ENCODE results near the gene SEZ6. TPM values are rescaled to one million over a fixed set of nuclear protein-coding genes. Genes with fewer than 3 reads are reported as not detected.

The SEZ6 gene
- total RNA-seq, 2 donors from 2014 or later = 0.35 TPM; not detected in 1

- no peaks in the 10 kb centered on the region for H3K27me3 ChIP-seq
- no peak overlapping the region for H3K27ac ChIP-seq
- no peak for DNase-seq (ENCODE audit: low spot score)
- H3K4me1 ChIP-seq = peaks cover 0 to 26% of the 10 kb centered on the region in 2 donors
- peaks cover 0 to 6% of the 10 kb centered on the region in 2 donors for H3K9me3 ChIP-seq
- H3K36me3 ChIP-seq = peaks cover 12% of the 10 kb centered on the region
- no peak overlapping the region for H3K4me3 ChIP-seq
- TF ChIP-seq, protein P1, sequence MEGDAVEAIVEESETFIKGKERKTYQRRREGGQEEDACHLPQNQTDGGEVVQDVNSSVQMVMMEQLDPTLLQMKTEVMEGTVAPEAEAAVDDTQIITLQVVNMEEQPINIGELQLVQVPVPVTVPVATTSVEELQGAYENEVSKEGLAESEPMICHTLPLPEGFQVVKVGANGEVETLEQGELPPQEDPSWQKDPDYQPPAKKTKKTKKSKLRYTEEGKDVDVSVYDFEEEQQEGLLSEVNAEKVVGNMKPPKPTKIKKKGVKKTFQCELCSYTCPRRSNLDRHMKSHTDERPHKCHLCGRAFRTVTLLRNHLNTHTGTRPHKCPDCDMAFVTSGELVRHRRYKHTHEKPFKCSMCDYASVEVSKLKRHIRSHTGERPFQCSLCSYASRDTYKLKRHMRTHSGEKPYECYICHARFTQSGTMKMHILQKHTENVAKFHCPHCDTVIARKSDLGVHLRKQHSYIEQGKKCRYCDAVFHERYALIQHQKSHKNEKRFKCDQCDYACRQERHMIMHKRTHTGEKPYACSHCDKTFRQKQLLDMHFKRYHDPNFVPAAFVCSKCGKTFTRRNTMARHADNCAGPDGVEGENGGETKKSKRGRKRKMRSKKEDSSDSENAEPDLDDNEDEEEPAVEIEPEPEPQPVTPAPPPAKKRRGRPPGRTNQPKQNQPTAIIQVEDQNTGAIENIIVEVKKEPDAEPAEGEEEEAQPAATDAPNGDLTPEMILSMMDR (IDR thresholded peaks at IDR 0.05) = no peak
These were observed 76.0 kb downstream of the SEZ6 start for GRCh38 chr17:28929787-28930186.

GRCh38 chr17:28928061-28928460 is 77.8 kb downstream of the SEZ6 start:
- peaks cover 23% of the 10 kb centered on the region for H3K36me3 ChIP-seq
- H3K27me3 ChIP-seq = no peaks in the 10 kb centered on the region
- H3K9me3 ChIP-seq = peaks cover 0 to 6% of the 10 kb centered on the region in 2 donors
- TF ChIP-seq, protein P1 (IDR thresholded peaks at IDR 0.05) = no peak
- H3K27ac ChIP-seq = no peak overlapping the region
- no peak for DNase-seq (ENCODE audit: low spot score)
- H3K4me1 ChIP-seq = peaks cover 0 to 26% of the 10 kb centered on the region in 2 donors
- no peak overlapping the region for H3K4me3 ChIP-seq

DNA sequence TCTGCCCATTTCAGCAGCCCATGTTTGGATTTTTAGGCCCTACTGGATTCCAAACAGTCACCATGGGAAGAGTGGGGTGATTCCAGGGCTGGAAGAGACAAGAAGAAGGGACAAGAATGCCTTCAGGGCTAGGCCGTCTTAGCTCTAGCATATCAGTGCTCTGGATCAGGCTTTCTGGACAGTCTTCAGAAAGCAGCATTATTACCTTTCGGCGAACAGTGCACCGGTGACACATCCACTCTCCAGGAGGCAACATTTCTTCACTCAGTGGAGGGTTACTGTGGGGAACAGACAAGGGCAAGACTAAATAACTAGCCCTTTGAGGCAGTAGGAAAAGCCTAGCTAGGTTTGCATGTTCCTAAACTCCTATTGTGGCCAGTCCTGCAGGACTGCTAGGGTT is 79.0 kb downstream of the SEZ6 start:
- TF ChIP-seq, protein P1 (IDR thresholded peaks at IDR 0.05) = no peak
- Histone ChIP-seq H3K36me3 (peaks cover 36% of the 10 kb centered on the region), H3K27ac (peak overlapping the region in 1 of 2 donors; percentile 27), H3K4me3 (no peak overlapping the region), H3K4me1 (peaks cover 0 to 26% of the 10 kb centered on the region in 2 donors), H3K9me3 (peaks cover 0 to 6% of the 10 kb centered on the region in 2 donors), H3K27me3 (no peaks in the 10 kb centered on the region)
- no peak for DNase-seq (ENCODE audit: low spot score)

GRCh38 chr17:28926366-28926765 is 79.5 kb downstream of the SEZ6 start:
- Histone ChIP-seq H3K4me1 (peaks cover 0 to 26% of the 10 kb centered on the region in 2 donors), H3K27me3 (no peaks in the 10 kb centered on the region), H3K36me3 (peaks cover 40% of the 10 kb centered on the region), H3K27ac (peak overlapping the region in 1 of 2 donors; percentile 27), H3K9me3 (peaks cover 0 to 6% of the 10 kb centered on the region in 2 donors), H3K4me3 (no peak overlapping the region)
- no peak for DNase-seq (ENCODE audit: low spot score)
- TF ChIP-seq, protein P1 (IDR thresholded peaks at IDR 0.05) = no peak

- no peak for DNase-seq (ENCODE audit: low spot score)
- H3K4me1 ChIP-seq = peaks cover 0 to 26% of the 10 kb centered on the region in 2 donors
- H3K27ac ChIP-seq = no peak overlapping the region
- H3K9me3 ChIP-seq = peaks cover 0 to 6% of the 10 kb centered on the region in 2 donors
- TF ChIP-seq, protein P1 (IDR thresholded peaks at IDR 0.05) = no peak
- no peak overlapping the region for H3K4me3 ChIP-seq
- H3K27me3 ChIP-seq = no peaks in the 10 kb centered on the region
- peaks cover 44% of the 10 kb centered on the region for H3K36me3 ChIP-seq
These were observed 79.9 kb downstream of the SEZ6 start for GRCh38 chr17:28925912-28926365.

DNA sequence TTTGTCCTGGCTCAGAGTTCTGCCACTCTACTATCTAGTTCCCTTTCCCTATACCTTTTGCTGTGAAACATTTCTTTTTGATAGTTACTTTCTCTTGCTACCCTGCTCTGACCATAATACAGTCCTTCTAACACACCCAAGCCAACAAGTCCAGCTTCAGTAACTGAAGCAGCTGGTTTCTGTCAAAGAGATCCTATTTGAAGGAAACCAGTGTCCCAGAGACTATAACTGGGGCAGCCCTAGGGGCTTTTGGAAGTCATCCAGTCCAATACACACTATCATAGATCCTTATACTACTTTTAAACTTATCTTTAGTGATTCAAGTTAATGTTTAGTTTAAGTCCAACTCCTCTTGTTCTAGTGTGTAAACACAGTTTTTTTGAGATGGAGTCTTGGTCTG is 85.6 kb downstream of the SEZ6 start:
- Histone ChIP-seq H3K36me3 (peaks cover 90% of the 10 kb centered on the region), H3K27me3 (no peaks in the 10 kb centered on the region), H3K9me3 (no peaks in the 10 kb centered on the region), H3K4me3 (no peak overlapping the region), H3K4me1 (no peaks in the 10 kb centered on the region), H3K27ac (no peak overlapping the region)
- TF ChIP-seq, protein P1 (IDR thresholded peaks at IDR 0.05) = no peak
- DNase-seq (ENCODE audit: low spot score) = no peak
